DMS114 treated with DMSO at 0.1 percent for 48 hours (cell line): ENCODE results near the gene APLP1.
"Not testable (repeated sequence)": the region's sequence is repeated elsewhere in the genome, so short reads cannot be mapped to it uniquely, and the experiment has no call there.

Source experiments
- DNase-seq: peaks from one replicate; lab custom pipeline; 2025; ENCODE audit not compliant: unreplicated experiment; lab: John Stamatoyannopoulos, UW

The APLP1 gene

GRCh38 chr19:35868172-35868822 lies at the start of gene APLP1:
APLP1 (plus strand) TSS chr19:35868574; CDS start chr19:35868637, 63 bp downstream.
- peak; percentile 66 for DNase-seq

- DNase-seq, result peak; percentile 21
Observed at GRCh38 chr19:35822579-35822978, 45.8 kb upstream of the APLP1 start.

GRCh38 chr19:35824150-35824549 lies 44.2 kb upstream of the APLP1 start:
- DNase-seq, result no peak

- no peak for DNase-seq
Observed at GRCh38 chr19:35828692-35829301, 39.6 kb upstream of the APLP1 start.

- no peak for DNase-seq
Observed at GRCh38 chr19:35830986-35831385, 37.4 kb upstream of the APLP1 start.

- no peak for DNase-seq
Observed at GRCh38 chr19:35832054-35832453, 36.3 kb upstream of the APLP1 start.

GRCh38 chr19:35833972-35834371 lies 34.4 kb upstream of the APLP1 start:
- DNase-seq, result no peak

GRCh38 chr19:35836096-35836495 lies 32.3 kb upstream of the APLP1 start:
- not testable (repeated sequence) for DNase-seq

GRCh38 chr19:35841961-35842595 lies 26.3 kb upstream of the APLP1 start:
- no peak for DNase-seq

- DNase-seq, result no peak
Observed at GRCh38 chr19:35842666-35843272, 25.6 kb upstream of the APLP1 start.

GRCh38 chr19:35843676-35844481 lies 24.5 kb upstream of the APLP1 start:
- DNase-seq, result no peak

- DNase-seq, result no peak
Observed at GRCh38 chr19:35844482-35845214, 23.7 kb upstream of the APLP1 start.

- peak; percentile 30 for DNase-seq
Observed at GRCh38 chr19:35845215-35846037, 22.9 kb upstream of the APLP1 start.

GRCh38 chr19:35846038-35846668 lies 22.2 kb upstream of the APLP1 start:
- no peak for DNase-seq

GRCh38 chr19:35847911-35848310 lies 20.5 kb upstream of the APLP1 start:
- no peak for DNase-seq

- DNase-seq, result no peak
Observed at GRCh38 chr19:35848486-35848885, 19.9 kb upstream of the APLP1 start.

- DNase-seq, result no peak
Observed at GRCh38 chr19:35848919-35849505, 19.4 kb upstream of the APLP1 start.

- DNase-seq, result no peak
Observed at GRCh38 chr19:35851213-35852028, 17.0 kb upstream of the APLP1 start.
